PC-3 (cell line): Measurements from ENCODE around the gene DNAAF5. TPM values are rescaled to one million over a fixed set of nuclear protein-coding genes. Genes with fewer than 3 reads are reported as not detected.

Source experiments
- ATAC-seq: fragments of 200-7000 bp; cut with Tn5 transposase; 2 replicates; pipeline ENCODE4 v1.9.1; 2020; ENCODE audit warnings: mild to moderate bottlenecking, moderate library complexity
- BruUV-seq: library from RNA; stranded (reverse); fragments of 400-500 nt; replicated peaks from 2 replicates; lab custom pipeline; 2021; lab: Mats Ljungman, UMichigan
- CTCF ChIA-PET: fragments of 300-600 bp; sonication (Branson Sonifier 250); formaldehyde crosslinking; loops from one replicate; lab custom pipeline; 2022; ENCODE audit warnings: antibody characterized with exemption; lab: Charles Lee
- POLR2A ChIA-PET: fragments of 300-600 bp; sonication (Branson Sonifier 250); formaldehyde crosslinking; loops from one replicate; lab custom pipeline; 2022; ENCODE audit warnings: antibody characterized with exemption; ENCODE audit not compliant: unreplicated experiment; lab: Charles Lee
- DNase-seq: peaks from one replicate; pipeline ENCODE4 v3.0.0-alpha.2; 2015
- H2AFZ ChIP-seq: fragments of 300-600 bp; sonication (generic); 2 replicates; pipeline ENCODE4 v1.6.0; 2016; ENCODE audit warnings: antibody characterized with exemption, low read length
- H3F3A ChIP-seq: fragments of 300-600 bp; sonication (generic); one replicate; pipeline ENCODE4 v1.6.0; 2017; ENCODE audit warnings: antibody characterized with exemption, low read length, control low read depth, mild to moderate bottlenecking; ENCODE audit not compliant: unreplicated experiment
- H3K27ac ChIP-seq: fragments of 300-600 bp; sonication (generic); 2 replicates; pipeline ENCODE4 v1.5.1; 2016; ENCODE audit warnings: mild to moderate bottlenecking, low read length
- H3K27me3 ChIP-seq: fragments of 300-600 bp; sonication (generic); 2 replicates; pipeline ENCODE4 v1.6.1; 2016; ENCODE audit warnings: low read length, mixed read lengths
- H3K36me3 ChIP-seq: fragments of 300-600 bp; sonication (generic); 2 replicates; pipeline ENCODE4 v1.6.1; 2016; ENCODE audit warnings: low read depth, mixed run types, low read length, mixed read lengths
- H3K4me1 ChIP-seq: fragments of 300-600 bp; sonication (generic); 2 replicates; pipeline ENCODE4 v1.5.1; 2016; ENCODE audit warnings: low read length; ENCODE audit not compliant: insufficient read depth
- H3K4me2 ChIP-seq: fragments of 300-600 bp; sonication (generic); 2 replicates; pipeline ENCODE4 v1.6.0; 2016; ENCODE audit warnings: low read length
- H3K4me3 ChIP-seq: fragments of 300-600 bp; sonication (generic); 2 replicates; pipeline ENCODE4 v1.5.1; 2016; ENCODE audit warnings: mild to moderate bottlenecking, low read length, mixed read lengths
- H3K79me2 ChIP-seq: fragments of 300-600 bp; sonication (generic); 2 replicates; pipeline ENCODE4 v1.6.1; 2017; ENCODE audit warnings: low read length, mixed read lengths
- H3K9ac ChIP-seq: fragments of 300-600 bp; sonication (generic); 2 replicates; pipeline ENCODE4 v1.6.0; 2016; ENCODE audit warnings: mild to moderate bottlenecking, low read length
- H3K9me2 ChIP-seq: fragments of 300-600 bp; sonication (generic); replicated peaks from 2 replicates; pipeline ENCODE4 v1.6.1; 2016; ENCODE audit warnings: mixed run types, low read length, mixed read lengths
- H3K9me3 ChIP-seq: fragments of 300-600 bp; sonication (generic); 2 replicates; pipeline ENCODE4 v1.6.1; 2016; ENCODE audit warnings: low read length, mixed read lengths
- H4K20me1 ChIP-seq: fragments of 300-600 bp; sonication (generic); 2 replicates; pipeline ENCODE4 v1.6.1; 2016; ENCODE audit warnings: low read length, mixed read lengths
- CTCF ChIP-seq: fragments of 300-600 bp; sonication (generic); conservative IDR thresholded peaks from 2 replicates; pipeline ENCODE4 v1.5.1; 2017; ENCODE audit warnings: antibody characterized with exemption, low read depth, mild to moderate bottlenecking, low read length
- EZH2 ChIP-seq: fragments of 300-600 bp; sonication (generic); IDR thresholded peaks from one replicate; pipeline ENCODE4 v1.6.1; 2017; ENCODE audit warnings: antibody characterized with exemption, mild to moderate bottlenecking, low read length; ENCODE audit not compliant: unreplicated experiment
- EZH2phosphoT487 ChIP-seq: fragments of 300-600 bp; sonication (generic); IDR thresholded peaks from 2 replicates; pipeline ENCODE4 v1.6.1; 2018; ENCODE audit warnings: mild to moderate bottlenecking, antibody characterized with exemption, low read length, borderline replicate concordance
- intact Hi-C: fragments of 100-400 bp; cut with micrococcal nuclease; formaldehyde crosslinking; loops from 2 replicates; pipeline ENCODE4 v1.9.0; 2023
- total RNA-seq: library from RNA; depleted of rRNA; stranded (reverse); fragments of >200 nt; gene quantifications from 2 replicates; pipeline ENCODE4 v1.2.3, GENCODE V29; 2014

The DNAAF5 gene
- total RNA-seq, 1 experiment from 2014 or later: 66.3 TPM

- H3K4me1 ChIP-seq: peaks cover 56% of the 10 kb centered on the region
- H2AFZ ChIP-seq: no peak overlapping the region
- H3K27ac ChIP-seq: peak overlapping the region; percentile 99
- H3K9ac ChIP-seq: peak overlapping the region; percentile 96
- ATAC-seq (peak; percentile 62), DNase-seq (peak; percentile 90)
- H3K9me3 ChIP-seq: no peaks in the 10 kb centered on the region
- H3K79me2 ChIP-seq: peaks cover 84% of the 10 kb centered on the region
- BruUV-seq: TSS peak; percentile 75
- POLR2A ChIA-PET: interaction anchor here (0.6 to 1.7 kb wide), 4 partner anchors 14 to 100 kb away, joined by 3 to 25 read pairs (median 4); no protein-coding TSS in a partner anchor
- H3K36me3 ChIP-seq: peaks cover 2% of the 10 kb centered on the region
- H3K4me3 ChIP-seq: peak overlapping the region; percentile 65
- intact Hi-C loops: loop anchor here (1.0 to 5.0 kb wide), 5 partner anchors 13 to 211 kb away; partner anchors contain the start of gene GPR146
- H3K27me3 ChIP-seq: no peaks in the 10 kb centered on the region
- TF ChIP-seq EZH2phosphoT487 (no peak), EZH2 (no peak), CTCF (no peak)
- no peaks in the 10 kb centered on the region for H3F3A ChIP-seq
- CTCF ChIA-PET: interaction anchor here (0.5 to 1.2 kb wide), 4 partner anchors 9 to 42 kb away, joined by 3 to 5 read pairs (median 4); no protein-coding TSS in a partner anchor
- no peaks in the 10 kb centered on the region for H3K9me2 ChIP-seq
- H4K20me1 ChIP-seq: peaks cover 1% of the 10 kb centered on the region; the same call in 1 of the 2 replicates
- H3K4me2 ChIP-seq: peak overlapping the region; percentile 93
Observed at GRCh38 chr7:831596-832166, 105.2 kb downstream of the DNAAF5 start.

GRCh38 chr7:832167-832967 is 105.9 kb downstream of the DNAAF5 start, which contains the start of gene SUN1:
Gene SUN1 (plus strand): TSS chr7:832476. CDS start chr7:832525, 49 bp downstream.
- no peak for TF ChIP-seq EZH2
- TF ChIP-seq EZH2phosphoT487: no peak
- TF ChIP-seq CTCF: no peak
- DNase-seq (peak; percentile 94), ATAC-seq (peak; percentile 72)
- Histone ChIP-seq H3K27me3 (no peaks in the 10 kb centered on the region), H3K36me3 (peaks cover 7% of the 10 kb centered on the region), H2AFZ (no peak within 1 kb of the TSS), H3K27ac (peak within 1 kb of the TSS; percentile 99), H3F3A (no peaks in the 10 kb centered on the region), H3K4me1 (peaks cover 58% of the 10 kb centered on the region), H3K4me3 (peak within 1 kb of the TSS; percentile 65), H3K9me2 (no peaks in the 10 kb centered on the region), H3K9me3 (no peaks in the 10 kb centered on the region), H3K4me2 (peak within 1 kb of the TSS; percentile 93), H3K79me2 (peaks cover 84% of the 10 kb centered on the region), H4K20me1 (no peaks in the 10 kb centered on the region), H3K9ac (peak within 1 kb of the TSS; percentile 96)
- ChIA-PET POLR2A (interaction anchor here (0.6 to 1.7 kb wide), 5 partner anchors 15 to 191 kb away, joined by 3 to 25 read pairs (median 5); no protein-coding TSS in a partner anchor), CTCF (interaction anchor here (0.5 to 1.2 kb wide), 4 partner anchors 10 to 41 kb away, joined by 3 to 5 read pairs (median 4); no protein-coding TSS in a partner anchor)
- no TSS peak for BruUV-seq
- intact Hi-C loops: loop anchor here (1.0 to 5.0 kb wide), 4 partner anchors 14 to 210 kb away; partner anchors contain the start of gene GPR146
